ENCODE results near the gene MSH2. TPM values are rescaled to one million over a fixed set of nuclear protein-coding genes. Genes with fewer than 3 reads are reported as not detected.

The MSH2 gene
- total RNA-seq, 1 experiment from 2014 or later: 139 TPM

DNA sequence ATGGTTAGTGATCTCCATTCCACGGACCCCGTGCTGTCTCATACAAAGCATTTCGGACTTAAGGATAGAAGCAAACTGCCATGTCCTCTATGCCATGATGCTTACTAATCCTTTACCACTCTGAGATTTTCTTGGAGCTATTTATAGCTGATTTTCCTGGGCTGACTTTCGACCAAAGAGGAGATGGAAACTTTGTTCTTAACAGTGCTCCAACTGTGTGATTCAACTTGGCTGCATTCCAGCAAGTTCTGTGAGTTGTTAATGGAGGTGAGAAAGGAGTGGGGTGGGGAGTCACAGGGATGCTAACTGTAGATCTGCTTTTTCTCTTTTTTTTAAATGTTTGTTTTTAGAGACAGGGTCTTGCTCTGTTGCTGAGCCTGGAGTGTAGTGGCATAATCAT is 45.5 kb upstream of the MSH2 start:
- H2AFZ ChIP-seq (ENCODE audit: low read length): no peak overlapping the region
- no peaks in the 10 kb centered on the region for H3K9me3 Mint-ChIP-seq

More for the DNA sequence above, 45.5 kb upstream of the MSH2 start:
- Histone ChIP-seq H2BK5ac (ENCODE audit: insufficient read length, low read length) (no peak overlapping the region), H2BK15ac (ENCODE audit: low read depth, low read length) (no peak overlapping the region), H3K79me2 (ENCODE audit: insufficient read depth, low read length) (no peaks in the 10 kb centered on the region), H3K23ac (ENCODE audit: insufficient read length, low read depth, low read length) (no peak overlapping the region), H2BK120ac (ENCODE audit: low read depth, low read length, poor library complexity, severe bottlenecking) (no peak overlapping the region), H3K18ac (ENCODE audit: insufficient read length, low read depth, low read length) (no peak overlapping the region), H2AK5ac (ENCODE audit: insufficient read length, low read length) (no peak overlapping the region), H3K14ac (ENCODE audit: insufficient read depth, low read length) (no peak overlapping the region), H4K20me1 (ENCODE audit: control insufficient read depth, insufficient read depth, insufficient read length) (no peaks in the 10 kb centered on the region), H4K5ac (ENCODE audit: insufficient read length, low read depth, low read length) (no peak overlapping the region), H3K4me1 (ENCODE audit: insufficient read depth, low read length) (no peaks in the 10 kb centered on the region; the same call in 1 of the 2 replicates), H3K23me2 (ENCODE audit: insufficient read length, low read depth, low read length, poor library complexity, severe bottlenecking) (no peaks in the 10 kb centered on the region), H3K9ac (ENCODE audit: extremely low read depth, insufficient read length, low read length) (no peak overlapping the region), H3K4me2 (ENCODE audit: insufficient read depth, insufficient read length, low read length) (no peak overlapping the region), H3K4ac (ENCODE audit: low read depth, low read length) (no peak overlapping the region), H3K79me1 (ENCODE audit: insufficient read depth, low read depth, low read length, poor library complexity, severe bottlenecking) (no peaks in the 10 kb centered on the region), H2BK12ac (ENCODE audit: insufficient read length, low read depth, low read length) (no peak overlapping the region), H3T11ph (ENCODE audit: low read length) (no peak overlapping the region), H2BK20ac (ENCODE audit: low read depth, low read length, poor library complexity, severe bottlenecking) (no peak overlapping the region), H4K8ac (replicated peaks; ENCODE audit: insufficient read length, low read depth, low read length) (no peak overlapping the region), H3K56ac (ENCODE audit: insufficient read length, low read depth, low read length) (no peak overlapping the region), H4K91ac (ENCODE audit: insufficient read length, low read depth, low read length) (no peak overlapping the region), H3K9me3 (ENCODE audit: control insufficient read depth, low read depth, low read length) (no peaks in the 10 kb centered on the region), H3K27ac (ENCODE audit: insufficient read length, low read depth, low read length) (no peak overlapping the region), H3K27me3 (ENCODE audit: insufficient read depth, low read length) (no peaks in the 10 kb centered on the region)
- peak overlapping the region in 2 of 3 experiments; percentile 53 to 68; a peak in 4 of 7 replicates for H3K27ac Mint-ChIP-seq
- peaks cover 24% of the 10 kb centered on the region for H3K27me3 Mint-ChIP-seq (ENCODE audit: low read depth)
- no peak overlapping the region for H3K4me3 Mint-ChIP-seq
- WGBS (ENCODE audit: extremely low coverage, insufficient read length, low lambda C conversion rate): no CpG with 5 or more reads among the region's 4 CpGs
- no peaks in the 10 kb centered on the region for H3K36me3 Mint-ChIP-seq (ENCODE audit: insufficient read depth in 1 of 3, low read depth in 3 of 3)
- DNase-seq: no peak
- H3K4me1 Mint-ChIP-seq: peaks cover 9 to 20% of the 10 kb centered on the region in 2 experiments
- TF ChIP-seq, protein P1, sequence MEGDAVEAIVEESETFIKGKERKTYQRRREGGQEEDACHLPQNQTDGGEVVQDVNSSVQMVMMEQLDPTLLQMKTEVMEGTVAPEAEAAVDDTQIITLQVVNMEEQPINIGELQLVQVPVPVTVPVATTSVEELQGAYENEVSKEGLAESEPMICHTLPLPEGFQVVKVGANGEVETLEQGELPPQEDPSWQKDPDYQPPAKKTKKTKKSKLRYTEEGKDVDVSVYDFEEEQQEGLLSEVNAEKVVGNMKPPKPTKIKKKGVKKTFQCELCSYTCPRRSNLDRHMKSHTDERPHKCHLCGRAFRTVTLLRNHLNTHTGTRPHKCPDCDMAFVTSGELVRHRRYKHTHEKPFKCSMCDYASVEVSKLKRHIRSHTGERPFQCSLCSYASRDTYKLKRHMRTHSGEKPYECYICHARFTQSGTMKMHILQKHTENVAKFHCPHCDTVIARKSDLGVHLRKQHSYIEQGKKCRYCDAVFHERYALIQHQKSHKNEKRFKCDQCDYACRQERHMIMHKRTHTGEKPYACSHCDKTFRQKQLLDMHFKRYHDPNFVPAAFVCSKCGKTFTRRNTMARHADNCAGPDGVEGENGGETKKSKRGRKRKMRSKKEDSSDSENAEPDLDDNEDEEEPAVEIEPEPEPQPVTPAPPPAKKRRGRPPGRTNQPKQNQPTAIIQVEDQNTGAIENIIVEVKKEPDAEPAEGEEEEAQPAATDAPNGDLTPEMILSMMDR (conservative IDR thresholded peaks at IDR 0.05): no peak
